WERI-Rb-1 (cell line): ENCODE results near the gene NRM.

ENCODE experiments used
- DNase-seq: peaks from one replicate; pipeline ENCODE4 v3.0.0-alpha.2; 2020
- H3K27ac ChIP-seq: fragments of 250-450 bp; sonication (Bioruptor Pico); 2 replicates; pipeline ENCODE4 v1.5.1; 2020; ENCODE audit warnings: mild to moderate bottlenecking, moderate library complexity
- H3K27me3 ChIP-seq: fragments of 250-450 bp; sonication (Bioruptor Pico); 2 replicates; pipeline ENCODE4 v1.5.1; 2021; ENCODE audit warnings: mild to moderate bottlenecking, low read depth, moderate library complexity; ENCODE audit not compliant: insufficient read depth, severe bottlenecking
- H3K36me3 ChIP-seq: fragments of 250-450 bp; sonication (Bioruptor Pico); 2 replicates; pipeline ENCODE4 v1.5.1; 2020; ENCODE audit warnings: mild to moderate bottlenecking, moderate library complexity
- H3K4me3 ChIP-seq: 2 replicates; pipeline ENCODE4 v1.5.1; 2011; ENCODE audit warnings: low read depth, mild to moderate bottlenecking, control low read depth, low read length
- H3K9me3 ChIP-seq: fragments of 250-450 bp; sonication (Bioruptor Pico); 2 replicates; pipeline ENCODE4 v1.5.1; 2021; ENCODE audit warnings: mild to moderate bottlenecking, moderate library complexity; ENCODE audit not compliant: severe bottlenecking
- CTCF ChIP-seq: IDR thresholded peaks from 2 replicates; pipeline ENCODE4 v1.5.1; 2011; ENCODE audit warnings: low read depth, mild to moderate bottlenecking, control low read depth, inconsistent platforms, low read length

The NRM gene

GRCh38 chr6:30730601-30731435 lies 40.0 kb upstream of the NRM start:
- no peaks in the 10 kb centered on the region for H3K9me3 ChIP-seq
- peaks cover 89% of the 10 kb centered on the region for H3K36me3 ChIP-seq
- H3K4me3 ChIP-seq = peak overlapping the region; percentile 29
- peak overlapping the region; percentile 84 for H3K27ac ChIP-seq
- peak; percentile 97 for TF ChIP-seq CTCF
- peak; percentile 99 for DNase-seq
- no peaks in the 10 kb centered on the region for H3K27me3 ChIP-seq

GRCh38 chr6:30727920-30728553 lies 37.3 kb upstream of the NRM start:
- DNase-seq = no peak

GRCh38 chr6:30726506-30727413 lies 36.0 kb upstream of the NRM start:
- Histone ChIP-seq H3K36me3 (peaks cover 91% of the 10 kb centered on the region), H3K4me3 (no peak overlapping the region), H3K9me3 (no peaks in the 10 kb centered on the region), H3K27me3 (no peaks in the 10 kb centered on the region), H3K27ac (no peak overlapping the region)
- no peak for DNase-seq
- no peak for TF ChIP-seq CTCF

More at GRCh38 chr6:30727920-30728553, 37.3 kb upstream of the NRM start:
- H3K27me3 ChIP-seq = no peaks in the 10 kb centered on the region
- no peaks in the 10 kb centered on the region for H3K9me3 ChIP-seq
- no peak overlapping the region for H3K4me3 ChIP-seq
- TF ChIP-seq CTCF = no peak
- H3K36me3 ChIP-seq = peaks cover 91% of the 10 kb centered on the region
- no peak overlapping the region for H3K27ac ChIP-seq

GRCh38 chr6:30725713-30726505 lies 35.1 kb upstream of the NRM start:
- no peak overlapping the region for H3K4me3 ChIP-seq
- no peaks in the 10 kb centered on the region for H3K9me3 ChIP-seq
- no peak for TF ChIP-seq CTCF
- H3K36me3 ChIP-seq = peaks cover 93% of the 10 kb centered on the region
- no peak overlapping the region for H3K27ac ChIP-seq
- no peak for DNase-seq
- H3K27me3 ChIP-seq = no peaks in the 10 kb centered on the region
